SU-DHL-6 (cell line): ENCODE measurements around the gene MYORG.

Source experiments
- H2AFZ ChIP-seq: fragments of 200-600 bp; sonication (generic); 2 replicates; pipeline ENCODE4 v1.6.1; 2014; ENCODE audit warnings: low read depth, mild to moderate bottlenecking, moderate library complexity, mixed read lengths, antibody characterized with exemption, low read length; ENCODE audit not compliant: severe bottlenecking
- H3F3A ChIP-seq: fragments of 200-600 bp; shearing (Covaris generic); 2 replicates; pipeline ENCODE4 v1.6.0; 2016; ENCODE audit warnings: antibody characterized with exemption, mild to moderate bottlenecking; ENCODE audit not compliant: insufficient read depth
- H3K27ac ChIP-seq: fragments of 200-600 bp; sonication (generic); 2 replicates; pipeline ENCODE4 v1.5.1; 2016; ENCODE audit warnings: low read depth, mild to moderate bottlenecking, low read length, moderate library complexity, mixed read lengths
- H3K27me3 ChIP-seq: fragments of 200-600 bp; sonication (generic), shearing (Covaris generic); 2 replicates; pipeline ENCODE4 v1.6.0; 2014; ENCODE audit warnings: mild to moderate bottlenecking, low read length
- H3K36me3 ChIP-seq: fragments of 200-600 bp; sonication (generic); 2 replicates; pipeline ENCODE4 v1.6.1; 2014; ENCODE audit warnings: mild to moderate bottlenecking, low read length, mixed read lengths
- H3K4me2 ChIP-seq: fragments of 300-600, 200-600 bp; shearing (Covaris generic), sonication (generic); 2 replicates; pipeline ENCODE4 v1.6.0; 2014; ENCODE audit warnings: low read length, low read depth, mild to moderate bottlenecking; ENCODE audit not compliant: poor library complexity, severe bottlenecking
- H3K4me3 ChIP-seq: fragments of 200-600 bp; sonication (generic); 2 replicates; pipeline ENCODE4 v1.5.1; 2014; ENCODE audit warnings: antibody characterized with exemption, low read length, mild to moderate bottlenecking, mixed read lengths; ENCODE audit not compliant: insufficient read depth, poor library complexity, severe bottlenecking
- H3K79me2 ChIP-seq: fragments of 200-600 bp; sonication (generic); 2 replicates; pipeline ENCODE4 v1.6.1; 2014; ENCODE audit warnings: mild to moderate bottlenecking, low read length, moderate library complexity; ENCODE audit not compliant: insufficient read depth
- H3K9ac ChIP-seq: fragments of 200-600 bp; sonication (generic); 2 replicates; pipeline ENCODE4 v1.7.0; 2014; ENCODE audit warnings: mild to moderate bottlenecking, low read length
- H3K9me2 ChIP-seq: fragments of 200-600 bp; sonication (generic); replicated peaks from 2 replicates; pipeline ENCODE4 v1.6.1; 2014; ENCODE audit warnings: low read length; ENCODE audit not compliant: insufficient read depth
- H3K9me3 ChIP-seq: fragments of 200-600 bp; sonication (generic); 2 replicates; pipeline ENCODE4 v1.6.1; 2014; ENCODE audit warnings: low read length, mixed read lengths; ENCODE audit not compliant: insufficient read depth
- H4K20me1 ChIP-seq: fragments of 200-600 bp; sonication (generic); 2 replicates; pipeline ENCODE4 v1.6.1; 2014; ENCODE audit warnings: low read depth, mild to moderate bottlenecking, antibody characterized with exemption, low read length, moderate library complexity, mixed read lengths
- EZH2phosphoT487 ChIP-seq: fragments of 200-600 bp; sonication (generic), shearing (Covaris generic); conservative IDR thresholded peaks from 2 replicates; pipeline ENCODE4 v1.6.1; 2018; ENCODE audit warnings: mild to moderate bottlenecking, antibody characterized with exemption, low read length, moderate library complexity, mixed read lengths
- TF ChIP-seq, protein P1 (sequence below): fragments of 200-600 bp; sonication (generic); IDR thresholded peaks from one replicate; pipeline ENCODE4 v1.5.1; 2017; ENCODE audit warnings: antibody characterized with exemption, mild to moderate bottlenecking, low read length, moderate library complexity; ENCODE audit not compliant: insufficient read depth, poor library complexity, severe bottlenecking

The MYORG gene

DNA sequence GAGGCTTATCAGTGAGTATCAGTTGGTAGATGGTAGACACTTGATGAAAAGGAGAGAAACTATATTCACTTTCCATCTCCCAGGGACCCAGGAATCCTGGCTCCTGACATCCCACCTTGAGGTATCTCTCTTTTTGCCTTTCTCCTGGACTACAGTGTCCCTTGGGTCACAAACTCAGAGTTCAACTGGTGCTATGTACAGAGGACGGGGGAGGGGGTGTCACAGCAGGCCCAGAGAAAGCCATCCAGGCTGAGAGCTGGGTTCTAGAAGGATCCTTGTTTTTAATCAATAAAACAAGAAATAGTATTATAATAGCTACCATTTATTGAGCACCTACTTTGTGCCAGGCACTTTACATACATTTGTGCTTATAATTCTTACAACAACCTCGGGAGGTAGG, 10.3 kb downstream of the MYORG start:
- no peaks in the 10 kb centered on the region for H4K20me1 ChIP-seq
- H3K4me2 ChIP-seq: no peak overlapping the region
- no peak overlapping the region for H3K9ac ChIP-seq
- no peaks in the 10 kb centered on the region for H3K36me3 ChIP-seq
- no peak overlapping the region for H2AFZ ChIP-seq
- TF ChIP-seq, protein P1, sequence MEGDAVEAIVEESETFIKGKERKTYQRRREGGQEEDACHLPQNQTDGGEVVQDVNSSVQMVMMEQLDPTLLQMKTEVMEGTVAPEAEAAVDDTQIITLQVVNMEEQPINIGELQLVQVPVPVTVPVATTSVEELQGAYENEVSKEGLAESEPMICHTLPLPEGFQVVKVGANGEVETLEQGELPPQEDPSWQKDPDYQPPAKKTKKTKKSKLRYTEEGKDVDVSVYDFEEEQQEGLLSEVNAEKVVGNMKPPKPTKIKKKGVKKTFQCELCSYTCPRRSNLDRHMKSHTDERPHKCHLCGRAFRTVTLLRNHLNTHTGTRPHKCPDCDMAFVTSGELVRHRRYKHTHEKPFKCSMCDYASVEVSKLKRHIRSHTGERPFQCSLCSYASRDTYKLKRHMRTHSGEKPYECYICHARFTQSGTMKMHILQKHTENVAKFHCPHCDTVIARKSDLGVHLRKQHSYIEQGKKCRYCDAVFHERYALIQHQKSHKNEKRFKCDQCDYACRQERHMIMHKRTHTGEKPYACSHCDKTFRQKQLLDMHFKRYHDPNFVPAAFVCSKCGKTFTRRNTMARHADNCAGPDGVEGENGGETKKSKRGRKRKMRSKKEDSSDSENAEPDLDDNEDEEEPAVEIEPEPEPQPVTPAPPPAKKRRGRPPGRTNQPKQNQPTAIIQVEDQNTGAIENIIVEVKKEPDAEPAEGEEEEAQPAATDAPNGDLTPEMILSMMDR: no peak
- no peak for TF ChIP-seq EZH2phosphoT487
- peaks cover 7% of the 10 kb centered on the region; the same call in 1 of the 2 replicates for H3K9me3 ChIP-seq
- no peaks in the 10 kb centered on the region for H3K27me3 ChIP-seq
- H3K79me2 ChIP-seq: no peaks in the 10 kb centered on the region
- H3K9me2 ChIP-seq: no peaks in the 10 kb centered on the region
- no peak overlapping the region for H3K27ac ChIP-seq
- no peaks in the 10 kb centered on the region for H3F3A ChIP-seq
- H3K4me3 ChIP-seq: no peak overlapping the region

DNA sequence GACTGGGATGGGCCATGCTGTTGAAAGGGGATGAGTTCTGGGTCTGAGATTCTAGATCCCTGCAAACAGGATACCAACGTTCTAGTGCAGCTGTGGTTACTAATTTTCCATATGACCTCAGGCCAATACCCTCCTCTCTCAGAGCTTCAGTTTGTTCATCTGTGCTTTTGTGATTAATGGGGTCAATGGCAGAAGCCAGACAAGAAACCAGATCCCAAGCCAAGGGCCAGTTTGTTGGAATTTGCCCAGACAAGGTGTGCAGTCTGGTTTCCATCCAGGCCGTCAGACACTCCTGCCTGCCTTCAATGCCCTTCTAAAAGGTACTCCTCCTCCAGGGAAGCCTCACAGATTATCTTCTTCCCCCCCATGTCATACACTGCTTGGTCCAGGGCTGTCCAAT, 11.4 kb downstream of the MYORG start:
- Histone ChIP-seq H3K9me2 (no peaks in the 10 kb centered on the region), H4K20me1 (no peaks in the 10 kb centered on the region), H3K79me2 (no peaks in the 10 kb centered on the region), H3K27me3 (no peaks in the 10 kb centered on the region), H3K36me3 (no peaks in the 10 kb centered on the region), H3K4me3 (no peak overlapping the region), H3K4me2 (no peak overlapping the region), H2AFZ (no peak overlapping the region), H3K9ac (no peak overlapping the region), H3F3A (no peaks in the 10 kb centered on the region), H3K27ac (no peak overlapping the region), H3K9me3 (peaks cover 7% of the 10 kb centered on the region; the same call in 1 of the 2 replicates)
- TF ChIP-seq, protein P1: no peak
- TF ChIP-seq EZH2phosphoT487: no peak

- H3K27me3 ChIP-seq: no peaks in the 10 kb centered on the region
- H3F3A ChIP-seq: no peaks in the 10 kb centered on the region
- no peaks in the 10 kb centered on the region for H3K9me2 ChIP-seq
- H3K4me2 ChIP-seq: no peak overlapping the region
- no peak overlapping the region for H3K27ac ChIP-seq
- no peaks in the 10 kb centered on the region for H4K20me1 ChIP-seq
- no peaks in the 10 kb centered on the region for H3K79me2 ChIP-seq
- no peaks in the 10 kb centered on the region for H3K36me3 ChIP-seq
- no peak overlapping the region for H3K9ac ChIP-seq
- no peak overlapping the region for H2AFZ ChIP-seq
- no peak overlapping the region for H3K4me3 ChIP-seq
- peaks cover 7% of the 10 kb centered on the region; the same call in 1 of the 2 replicates for H3K9me3 ChIP-seq
- TF ChIP-seq EZH2phosphoT487: no peak
- TF ChIP-seq, protein P1: no peak
Measured at GRCh38 chr9:34363619-34364351, 12.9 kb downstream of the MYORG start.
